H1 (cell line): ENCODE results near the gene TNS4. TPM values are rescaled to one million over a fixed set of nuclear protein-coding genes. Genes with fewer than 3 reads are reported as not detected.

ENCODE experiments used
- CTCF ChIA-PET: fragments of 300-600 bp; sonication (Branson Sonifier 250); formaldehyde crosslinking; loops from one replicate; lab custom pipeline; 2021; ENCODE audit not compliant: partially characterized antibody; lab: Charles Lee
- POLR2A ChIA-PET: fragments of 300-600 bp; sonication (Branson Sonifier 250); formaldehyde crosslinking; loops from one replicate; lab custom pipeline; 2021; ENCODE audit warnings: inconsistent platforms; ENCODE audit not compliant: partially characterized antibody; lab: Charles Lee
- DNase-seq, 2 experiments: peaks; one replicate each; pipeline versions ENCODE4 v3.0.0 to v3.0.0-alpha.2; 2010 to 2022; ENCODE audit warnings: low spot score in 2 of 2, low read depth in 1 of 2, mixed read lengths in 1 of 2
- FAIRE-seq: peaks from 2 replicates; lab custom pipeline; 2011; peaks lifted over from hg19 to GRCh38; lab: Jason Lieb, UNC
- H2AFZ ChIP-seq: 2 replicates; pipeline ENCODE4 v1.8.1; 2012; ENCODE audit warnings: low read length, inconsistent platforms
- H2AK5ac ChIP-seq: 2 replicates; pipeline ENCODE4 v1.6.1; 2013; ENCODE audit warnings: low read depth, low read length
- H2BK120ac ChIP-seq: replicated peaks from 2 replicates; pipeline ENCODE3; 2013; ENCODE audit warnings: low read depth, low read length, inconsistent platforms
- H2BK12ac ChIP-seq: 2 replicates; pipeline ENCODE4 v1.6.1; 2013; ENCODE audit warnings: low read depth, low read length
- H2BK15ac ChIP-seq: 2 replicates; pipeline ENCODE4 v1.6.1; 2013; ENCODE audit warnings: low read length
- H2BK20ac ChIP-seq: 2 replicates; pipeline ENCODE4 v1.6.1; 2013; ENCODE audit warnings: low read length
- H2BK5ac ChIP-seq: 2 replicates; pipeline ENCODE4 v1.6.1; 2013; ENCODE audit warnings: low read depth, low read length
- H3K14ac ChIP-seq: 2 replicates; pipeline ENCODE4 v1.6.1; 2013; ENCODE audit warnings: inconsistent platforms; ENCODE audit not compliant: insufficient read length
- H3K18ac ChIP-seq: 2 replicates; pipeline ENCODE4 v1.6.1; 2013; ENCODE audit warnings: low read length; ENCODE audit errors: extremely low read depth
- H3K23ac ChIP-seq: 2 replicates; pipeline ENCODE4 v1.6.1; 2013; ENCODE audit warnings: inconsistent platforms; ENCODE audit not compliant: insufficient read length
- H3K23me2 ChIP-seq: 2 replicates; pipeline ENCODE4 v1.6.1; 2013; ENCODE audit warnings: low read depth, low read length
- H3K27ac ChIP-seq: 2 replicates; pipeline ENCODE4 v1.6.1; 2011; ENCODE audit warnings: low read depth, low read length, inconsistent platforms
- H3K27me3 ChIP-seq, 4 experiments: replicated peaks in 1 of 4; 1 replicate in 1 of 4; 2 replicates in 3 of 4; pipeline versions ENCODE4 v1.6.1 to v1.8.1; 2011 to 2013; ENCODE audit warnings: low read length in 3 of 4, mild to moderate bottlenecking in 3 of 4, inconsistent platforms in 2 of 4, mixed read lengths in 2 of 4, moderate library complexity in 1 of 4; ENCODE audit not compliant: control insufficient read depth in 3 of 4, insufficient read depth in 3 of 4; ENCODE audit errors: extremely low read depth in 1 of 4
- H3K36me3 ChIP-seq, 4 experiments: 2 replicates each; pipeline versions ENCODE4 v1.6.1 to v1.8.1; 2011 to 2013; ENCODE audit warnings: mild to moderate bottlenecking in 4 of 4, low read length in 3 of 4, moderate library complexity in 2 of 4, control low read depth in 1 of 4, inconsistent platforms in 1 of 4; ENCODE audit not compliant: insufficient read depth in 4 of 4, control insufficient read depth in 2 of 4
- H3K4ac ChIP-seq: replicated peaks from 2 replicates; pipeline ENCODE3; 2013; ENCODE audit warnings: low read length, low read depth, mixed read lengths, inconsistent platforms; ENCODE audit not compliant: insufficient read length
- H3K4me1 ChIP-seq, 4 experiments: replicated peaks in 1 of 4; 1 replicate in 1 of 4; 2 replicates in 3 of 4; pipeline versions ENCODE4 v1.6.1 to v1.8.1; 2011 to 2013; ENCODE audit warnings: low read length in 3 of 4, inconsistent platforms in 2 of 4, mixed read lengths in 1 of 4; ENCODE audit not compliant: insufficient read depth in 4 of 4, control insufficient read depth in 3 of 4
- H3K4me2 ChIP-seq, 2 experiments: 2 replicates each; pipeline versions ENCODE4 v1.6.1 to v1.8.1; 2011 to 2013; ENCODE audit warnings: low read depth in 2 of 2, low read length in 2 of 2, control low read depth in 1 of 2, inconsistent platforms in 1 of 2, mild to moderate bottlenecking in 1 of 2; ENCODE audit not compliant: insufficient read depth in 1 of 2
- H3K4me3 ChIP-seq, 4 experiments: fragments of 200-600, 300-600 bp in 1 of 4; sonication (generic), shearing (Covaris generic), sonication (Bioruptor Twin) in 1 of 4; 2 replicates each; pipeline versions ENCODE4 v1.5.1 to v1.8.1; 2011 to 2016; ENCODE audit warnings: low read length in 4 of 4, low read depth in 3 of 4, control low read depth in 2 of 4, inconsistent platforms in 2 of 4, mild to moderate bottlenecking in 2 of 4, mixed read lengths in 1 of 4, moderate library complexity in 1 of 4; ENCODE audit not compliant: insufficient read depth in 2 of 4; ENCODE audit errors: extremely low read depth in 1 of 4
- H3K56ac ChIP-seq: replicated peaks from 2 replicates; pipeline ENCODE3; 2013; ENCODE audit warnings: low read depth, mild to moderate bottlenecking, mixed read lengths, low read length, inconsistent platforms; ENCODE audit not compliant: insufficient read length
- H3K79me1 ChIP-seq: 2 replicates; pipeline ENCODE4 v1.6.1; 2013; ENCODE audit warnings: low read depth, low read length, control low read depth
- H3K79me2 ChIP-seq, 2 experiments: 2 replicates each; pipeline versions ENCODE4 v1.6.1 to v1.8.1; 2012 to 2013; ENCODE audit warnings: low read length in 2 of 2, mild to moderate bottlenecking in 2 of 2, inconsistent platforms in 1 of 2; ENCODE audit not compliant: insufficient read depth in 2 of 2, control insufficient read depth in 1 of 2
- H3K9ac ChIP-seq, 4 experiments: replicated peaks in 1 of 4; 1 replicate in 1 of 4; 2 replicates in 3 of 4; pipeline versions ENCODE4 v1.6.1 to v1.8.1; 2011 to 2013; ENCODE audit warnings: low read depth in 3 of 4, low read length in 3 of 4, control low read depth in 2 of 4, mild to moderate bottlenecking in 2 of 4, moderate library complexity in 2 of 4, inconsistent platforms in 1 of 4; ENCODE audit errors: extremely low read depth in 1 of 4
- H3K9me3 ChIP-seq, 2 experiments: 2 replicates each; pipeline versions ENCODE4 v1.6.1 to v1.8.1; 2012 to 2013; ENCODE audit warnings: mild to moderate bottlenecking in 2 of 2, moderate library complexity in 2 of 2, control low read depth in 1 of 2, inconsistent platforms in 1 of 2, low read depth in 1 of 2, low read length in 1 of 2, mixed read lengths in 1 of 2; ENCODE audit not compliant: insufficient read depth in 2 of 2
- H4K20me1 ChIP-seq, 2 experiments: replicated peaks in 1 of 2; 2 replicates each; pipeline versions ENCODE3 to v1.8.1; 2011 to 2013; ENCODE audit warnings: inconsistent platforms in 2 of 2, low read length in 2 of 2, mild to moderate bottlenecking in 1 of 2; ENCODE audit not compliant: insufficient read depth in 2 of 2, control insufficient read depth in 1 of 2
- H4K5ac ChIP-seq: 2 replicates; pipeline ENCODE4 v1.6.1; 2013; ENCODE audit warnings: low read length, low read depth, mixed read lengths, inconsistent platforms; ENCODE audit not compliant: insufficient read length
- H4K8ac ChIP-seq: 2 replicates; pipeline ENCODE4 v1.8.0; 2013; ENCODE audit warnings: mild to moderate bottlenecking, moderate library complexity, low read length, inconsistent platforms; ENCODE audit not compliant: insufficient read depth; ENCODE audit errors: extremely low read depth
- H4K91ac ChIP-seq: replicated peaks from 2 replicates; pipeline ENCODE3; 2013; ENCODE audit warnings: low read length, mixed read lengths, inconsistent platforms; ENCODE audit not compliant: insufficient read length
- SAP30 ChIP-seq: fragments of 300-600 bp; sonication (generic); IDR thresholded peaks from 2 replicates; pipeline ENCODE4 v1.7.1; 2012; ENCODE audit warnings: low read length, moderate library complexity, mild to moderate bottlenecking, inconsistent platforms; ENCODE audit not compliant: insufficient read depth, insufficient replicate concordance
- SIX5 ChIP-seq: IDR thresholded peaks from 2 replicates; pipeline ENCODE4 v1.6.1; 2011; ENCODE audit warnings: mild to moderate bottlenecking, low read depth, low read length
- TCF12 ChIP-seq: IDR thresholded peaks from 2 replicates; pipeline ENCODE4 v1.6.1; 2011; ENCODE audit warnings: low read depth, mild to moderate bottlenecking, low read length
- WGBS, 2 experiments: shearing (Covaris generic) in 1 of 2; methylation state at CpG; one replicate each; pipeline versions ENCODE4 v1.1.6 to v1.1.7; 2013 to 2015; ENCODE audit warnings: low lambda C conversion rate in 2 of 2, mixed read lengths in 2 of 2, inconsistent platforms in 1 of 2, low coverage in 1 of 2, missing lambda C conversion rate in 1 of 2; ENCODE audit not compliant: insufficient replicate concordance in 2 of 2, insufficient coverage in 1 of 2, insufficient read length in 1 of 2; ENCODE audit errors: extremely low coverage in 1 of 2, missing lambda C conversion rate in 1 of 2; 5-methylcytosine and 5-hydroxymethylcytosine counted together
- polyA plus RNA-seq, 7 experiments: library from polyadenylated mRNA; depleted of rRNA in 3 of 7; stranded (reverse) in 5 of 7; unstranded in 2 of 7; fragments of >200 nt in 5 of 7; fragments of 200-250 nt in 2 of 7; gene quantifications; 1 replicate in 5 of 7; 2 replicates in 1 of 7; 4 replicates in 1 of 7; pipeline versions ENCODE4 v1.2.1 to v1.2.3, GENCODE V29; 2011 to 2013; ENCODE audit warnings: missing spikeins in 2 of 7, mixed read lengths in 2 of 7
- total RNA-seq: library from RNA; stranded (reverse); fragmentation: NEBNext Ultra II Directional; extraction: Animal tissue kit (Norgen Biotek cat#: 25700); gene quantifications from 2 replicates; pipeline ENCODE4 v1.2.1, GENCODE V29; 2021

TNS4 gene
- total and polyA plus RNA-seq, 2 of the 8 experiments (the other 6 are each of a cell fraction or from before 2014, with no cell fraction given), result 0.20 to 0.21 TPM

DNA sequence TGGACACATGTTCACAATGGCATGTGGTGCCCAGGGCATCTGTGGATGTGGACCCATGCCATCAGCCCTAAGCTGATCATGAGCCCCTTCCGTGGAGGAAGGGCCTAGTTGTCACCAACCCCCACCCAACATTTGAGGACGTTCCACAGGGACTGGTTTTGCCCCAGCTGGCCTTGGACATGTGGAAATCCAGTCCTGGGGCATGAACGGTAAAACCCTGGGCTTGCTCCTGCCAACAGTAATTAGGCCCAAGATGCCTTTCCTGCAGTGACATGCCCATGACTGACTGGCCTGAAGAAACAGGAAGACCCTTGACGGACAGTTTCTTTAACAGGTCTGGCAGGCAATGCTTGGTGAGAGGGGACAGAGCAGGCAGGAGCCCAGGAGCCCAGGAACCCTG lies 7.7 kb downstream of the TNS4 start:
- H3K79me2 ChIP-seq, result no peaks in the 10 kb centered on the region
- peak overlapping the region; percentile 60 for H2BK120ac ChIP-seq
- FAIRE-seq (no peak), DNase-seq (no peak)
- no peak overlapping the region for H3K27ac ChIP-seq
- ChIA-PET CTCF (interaction anchor here (1.0 to 7.6 kb wide), 8 partner anchors 14 to 131 kb away, joined by 3 to 46 read pairs (median 4); no protein-coding TSS in a partner anchor), POLR2A (interaction anchor here (0.9 to 2.2 kb wide), 4 partner anchors 23 to 76 kb away, joined by 3 to 9 read pairs (median 4); partner anchors contain the start of gene TOP2A)
- no peak overlapping the region for H3K4me2 ChIP-seq
- H3K18ac ChIP-seq, result 0 out of 2 replicates have a peak overlapping the region, but pooled peaks have one; percentile 65
- H2AK5ac ChIP-seq, result peak overlapping the region; percentile 65; the same call in 1 of the 2 replicates
- no peak overlapping the region for H2AFZ ChIP-seq
- no peaks in the 10 kb centered on the region for H3K79me1 ChIP-seq
- no peaks in the 10 kb centered on the region; a peak in 1 of 7 replicates for H3K27me3 ChIP-seq
- H2BK20ac ChIP-seq, result peak overlapping the region; percentile 80; the same call in 1 of the 2 replicates
- H3K9ac ChIP-seq, result no peak overlapping the region
- no peaks in the 10 kb centered on the region for H3K36me3 ChIP-seq
- no peak overlapping the region for H3K23ac ChIP-seq
- 96% methylated on average over 4 of the region's 4 CpGs; no CpG with 5 or more reads in 1 of the 2 experiments for WGBS, 2 experiments
- no peaks in the 10 kb centered on the region for H4K20me1 ChIP-seq
- no peaks in the 10 kb centered on the region for H3K23me2 ChIP-seq
- no peak overlapping the region for H3K4me3 ChIP-seq
- H3K9me3 ChIP-seq, result no peaks in the 10 kb centered on the region
- no peak overlapping the region for H4K5ac ChIP-seq
- peak overlapping the region; percentile 91 for H2BK12ac ChIP-seq
- peak overlapping the region; percentile 74 for H3K4ac ChIP-seq
- peaks cover 14 to 31% (median 25%) of the 10 kb centered on the region in 4 experiments for H3K4me1 ChIP-seq
- peak overlapping the region; percentile 50 for H4K91ac ChIP-seq
- H2BK15ac ChIP-seq, result peak overlapping the region; percentile 95; the same call in 1 of the 2 replicates
- H4K8ac ChIP-seq, result no peak overlapping the region
- H2BK5ac ChIP-seq, result peak overlapping the region; percentile 92; the same call in 1 of the 2 replicates
- no peak overlapping the region for H3K56ac ChIP-seq
- no peak overlapping the region for H3K14ac ChIP-seq
- no peak for TF ChIP-seq SAP30
- TF ChIP-seq TCF12, result no peak
- no peak for TF ChIP-seq SIX5
